H1 (cell line): ENCODE data around the gene DNAJB6. TPM values are rescaled to one million over a fixed set of nuclear protein-coding genes. Genes with fewer than 3 reads are reported as not detected.

Experiments
- CTCF ChIA-PET: fragments of 300-600 bp; sonication (Branson Sonifier 250); formaldehyde crosslinking; loops from one replicate; lab custom pipeline; 2021; ENCODE audit not compliant: partially characterized antibody; lab: Charles Lee
- POLR2A ChIA-PET: fragments of 300-600 bp; sonication (Branson Sonifier 250); formaldehyde crosslinking; loops from one replicate; lab custom pipeline; 2021; ENCODE audit warnings: inconsistent platforms; ENCODE audit not compliant: partially characterized antibody; lab: Charles Lee
- DNase-seq, 2 experiments: peaks; one replicate each; pipeline versions ENCODE4 v3.0.0 to v3.0.0-alpha.2; 2010 to 2022; ENCODE audit warnings: low spot score in 2 of 2, low read depth in 1 of 2, mixed read lengths in 1 of 2
- FAIRE-seq: peaks from 2 replicates; lab custom pipeline; 2011; peaks lifted over from hg19 to GRCh38; lab: Jason Lieb, UNC
- H2AFZ ChIP-seq: 2 replicates; pipeline ENCODE4 v1.8.1; 2012; ENCODE audit warnings: low read length, inconsistent platforms
- H2AK5ac ChIP-seq: 2 replicates; pipeline ENCODE4 v1.6.1; 2013; ENCODE audit warnings: low read depth, low read length
- H2BK120ac ChIP-seq: replicated peaks from 2 replicates; pipeline ENCODE3; 2013; ENCODE audit warnings: low read depth, low read length, inconsistent platforms
- H2BK12ac ChIP-seq: 2 replicates; pipeline ENCODE4 v1.6.1; 2013; ENCODE audit warnings: low read depth, low read length
- H2BK15ac ChIP-seq: 2 replicates; pipeline ENCODE4 v1.6.1; 2013; ENCODE audit warnings: low read length
- H2BK20ac ChIP-seq: 2 replicates; pipeline ENCODE4 v1.6.1; 2013; ENCODE audit warnings: low read length
- H2BK5ac ChIP-seq: 2 replicates; pipeline ENCODE4 v1.6.1; 2013; ENCODE audit warnings: low read depth, low read length
- H3K14ac ChIP-seq: 2 replicates; pipeline ENCODE4 v1.6.1; 2013; ENCODE audit warnings: inconsistent platforms; ENCODE audit not compliant: insufficient read length
- H3K18ac ChIP-seq: 2 replicates; pipeline ENCODE4 v1.6.1; 2013; ENCODE audit warnings: low read length; ENCODE audit errors: extremely low read depth
- H3K23ac ChIP-seq: 2 replicates; pipeline ENCODE4 v1.6.1; 2013; ENCODE audit warnings: inconsistent platforms; ENCODE audit not compliant: insufficient read length
- H3K23me2 ChIP-seq: 2 replicates; pipeline ENCODE4 v1.6.1; 2013; ENCODE audit warnings: low read depth, low read length
- H3K27ac ChIP-seq: 2 replicates; pipeline ENCODE4 v1.6.1; 2011; ENCODE audit warnings: low read depth, low read length, inconsistent platforms
- H3K27me3 ChIP-seq, 4 experiments: replicated peaks in 1 of 4; 1 replicate in 1 of 4; 2 replicates in 3 of 4; pipeline versions ENCODE4 v1.6.1 to v1.8.1; 2011 to 2013; ENCODE audit warnings: low read length in 3 of 4, mild to moderate bottlenecking in 3 of 4, inconsistent platforms in 2 of 4, mixed read lengths in 2 of 4, moderate library complexity in 1 of 4; ENCODE audit not compliant: control insufficient read depth in 3 of 4, insufficient read depth in 3 of 4; ENCODE audit errors: extremely low read depth in 1 of 4
- H3K36me3 ChIP-seq, 4 experiments: 2 replicates each; pipeline versions ENCODE4 v1.6.1 to v1.8.1; 2011 to 2013; ENCODE audit warnings: mild to moderate bottlenecking in 4 of 4, low read length in 3 of 4, moderate library complexity in 2 of 4, control low read depth in 1 of 4, inconsistent platforms in 1 of 4; ENCODE audit not compliant: insufficient read depth in 4 of 4, control insufficient read depth in 2 of 4
- H3K4ac ChIP-seq: replicated peaks from 2 replicates; pipeline ENCODE3; 2013; ENCODE audit warnings: low read length, low read depth, mixed read lengths, inconsistent platforms; ENCODE audit not compliant: insufficient read length
- H3K4me1 ChIP-seq, 4 experiments: replicated peaks in 1 of 4; 1 replicate in 1 of 4; 2 replicates in 3 of 4; pipeline versions ENCODE4 v1.6.1 to v1.8.1; 2011 to 2013; ENCODE audit warnings: low read length in 3 of 4, inconsistent platforms in 2 of 4, mixed read lengths in 1 of 4; ENCODE audit not compliant: insufficient read depth in 4 of 4, control insufficient read depth in 3 of 4
- H3K4me2 ChIP-seq, 2 experiments: 2 replicates each; pipeline versions ENCODE4 v1.6.1 to v1.8.1; 2011 to 2013; ENCODE audit warnings: low read depth in 2 of 2, low read length in 2 of 2, control low read depth in 1 of 2, inconsistent platforms in 1 of 2, mild to moderate bottlenecking in 1 of 2; ENCODE audit not compliant: insufficient read depth in 1 of 2
- H3K4me3 ChIP-seq, 4 experiments: fragments of 200-600, 300-600 bp in 1 of 4; sonication (generic), shearing (Covaris generic), sonication (Bioruptor Twin) in 1 of 4; 2 replicates each; pipeline versions ENCODE4 v1.5.1 to v1.8.1; 2011 to 2016; ENCODE audit warnings: low read length in 4 of 4, low read depth in 3 of 4, control low read depth in 2 of 4, inconsistent platforms in 2 of 4, mild to moderate bottlenecking in 2 of 4, mixed read lengths in 1 of 4, moderate library complexity in 1 of 4; ENCODE audit not compliant: insufficient read depth in 2 of 4; ENCODE audit errors: extremely low read depth in 1 of 4
- H3K56ac ChIP-seq: replicated peaks from 2 replicates; pipeline ENCODE3; 2013; ENCODE audit warnings: low read depth, mild to moderate bottlenecking, mixed read lengths, low read length, inconsistent platforms; ENCODE audit not compliant: insufficient read length
- H3K79me1 ChIP-seq: 2 replicates; pipeline ENCODE4 v1.6.1; 2013; ENCODE audit warnings: low read depth, low read length, control low read depth
- H3K79me2 ChIP-seq, 2 experiments: 2 replicates each; pipeline versions ENCODE4 v1.6.1 to v1.8.1; 2012 to 2013; ENCODE audit warnings: low read length in 2 of 2, mild to moderate bottlenecking in 2 of 2, inconsistent platforms in 1 of 2; ENCODE audit not compliant: insufficient read depth in 2 of 2, control insufficient read depth in 1 of 2
- H3K9ac ChIP-seq, 4 experiments: replicated peaks in 1 of 4; 1 replicate in 1 of 4; 2 replicates in 3 of 4; pipeline versions ENCODE4 v1.6.1 to v1.8.1; 2011 to 2013; ENCODE audit warnings: low read depth in 3 of 4, low read length in 3 of 4, control low read depth in 2 of 4, mild to moderate bottlenecking in 2 of 4, moderate library complexity in 2 of 4, inconsistent platforms in 1 of 4; ENCODE audit errors: extremely low read depth in 1 of 4
- H3K9me3 ChIP-seq, 2 experiments: 2 replicates each; pipeline versions ENCODE4 v1.6.1 to v1.8.1; 2012 to 2013; ENCODE audit warnings: mild to moderate bottlenecking in 2 of 2, moderate library complexity in 2 of 2, control low read depth in 1 of 2, inconsistent platforms in 1 of 2, low read depth in 1 of 2, low read length in 1 of 2, mixed read lengths in 1 of 2; ENCODE audit not compliant: insufficient read depth in 2 of 2
- H4K20me1 ChIP-seq, 2 experiments: replicated peaks in 1 of 2; 2 replicates each; pipeline versions ENCODE3 to v1.8.1; 2011 to 2013; ENCODE audit warnings: inconsistent platforms in 2 of 2, low read length in 2 of 2, mild to moderate bottlenecking in 1 of 2; ENCODE audit not compliant: insufficient read depth in 2 of 2, control insufficient read depth in 1 of 2
- H4K5ac ChIP-seq: 2 replicates; pipeline ENCODE4 v1.6.1; 2013; ENCODE audit warnings: low read length, low read depth, mixed read lengths, inconsistent platforms; ENCODE audit not compliant: insufficient read length
- H4K8ac ChIP-seq: 2 replicates; pipeline ENCODE4 v1.8.0; 2013; ENCODE audit warnings: mild to moderate bottlenecking, moderate library complexity, low read length, inconsistent platforms; ENCODE audit not compliant: insufficient read depth; ENCODE audit errors: extremely low read depth
- H4K91ac ChIP-seq: replicated peaks from 2 replicates; pipeline ENCODE3; 2013; ENCODE audit warnings: low read length, mixed read lengths, inconsistent platforms; ENCODE audit not compliant: insufficient read length
- KDM1A ChIP-seq: fragments of 200-600, 300-600 bp; sonication (generic); IDR thresholded peaks from 2 replicates; pipeline ENCODE4 v1.7.1; 2016; ENCODE audit warnings: mild to moderate bottlenecking, low read length, borderline replicate concordance
- TAF7 ChIP-seq: optimal IDR thresholded peaks from 2 replicates; pipeline ENCODE3; 2011; ENCODE audit warnings: low read depth, mild to moderate bottlenecking, inconsistent platforms, low read length, moderate library complexity, borderline replicate concordance
- WGBS, 2 experiments: shearing (Covaris generic) in 1 of 2; methylation state at CpG; one replicate each; pipeline versions ENCODE4 v1.1.6 to v1.1.7; 2013 to 2015; ENCODE audit warnings: low lambda C conversion rate in 2 of 2, mixed read lengths in 2 of 2, inconsistent platforms in 1 of 2, low coverage in 1 of 2, missing lambda C conversion rate in 1 of 2; ENCODE audit not compliant: insufficient replicate concordance in 2 of 2, insufficient coverage in 1 of 2, insufficient read length in 1 of 2; ENCODE audit errors: extremely low coverage in 1 of 2, missing lambda C conversion rate in 1 of 2; 5-methylcytosine and 5-hydroxymethylcytosine counted together
- polyA plus RNA-seq, 7 experiments: library from polyadenylated mRNA; depleted of rRNA in 3 of 7; stranded (reverse) in 5 of 7; unstranded in 2 of 7; fragments of >200 nt in 5 of 7; fragments of 200-250 nt in 2 of 7; gene quantifications; 1 replicate in 5 of 7; 2 replicates in 1 of 7; 4 replicates in 1 of 7; pipeline versions ENCODE4 v1.2.1 to v1.2.3, GENCODE V29; 2011 to 2013; ENCODE audit warnings: missing spikeins in 2 of 7, mixed read lengths in 2 of 7
- total RNA-seq: library from RNA; stranded (reverse); fragmentation: NEBNext Ultra II Directional; extraction: Animal tissue kit (Norgen Biotek cat#: 25700); gene quantifications from 2 replicates; pipeline ENCODE4 v1.2.1, GENCODE V29; 2021

The DNAJB6 gene
- total and polyA plus RNA-seq, 2 of the 8 experiments (the other 6 are each of a cell fraction or from before 2014, with no cell fraction given), result 166 to 295 TPM

DNA sequence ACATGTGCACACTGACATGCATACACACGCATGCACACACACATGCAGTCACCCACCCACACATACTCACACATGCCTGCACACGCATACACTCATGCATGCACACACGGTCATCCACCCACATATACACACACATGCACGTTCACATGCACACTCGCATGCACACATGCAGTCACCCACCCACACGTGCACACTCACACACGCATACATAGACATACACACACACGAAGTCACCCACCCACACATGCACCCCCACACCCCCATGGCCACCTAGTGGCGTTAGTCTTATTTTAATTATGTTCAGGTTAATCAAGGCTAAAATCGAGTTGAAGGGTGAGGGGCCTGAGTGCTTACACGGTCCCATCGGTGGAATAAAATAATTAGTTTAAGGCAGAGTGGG, 96.8 kb downstream of the DNAJB6 start:
- Histone ChIP-seq H3K79me2 (no peaks in the 10 kb centered on the region), H4K20me1 (peaks cover 1 to 7% of the 10 kb centered on the region in 2 experiments), H2BK12ac (peak overlapping the region; percentile 64; the same call in 1 of the 2 replicates), H2BK20ac (no peak overlapping the region), H3K79me1 (no peaks in the 10 kb centered on the region), H3K27me3 (no peaks in the 10 kb centered on the region), H3K4me2 (no peak overlapping the region; a peak in 1 of 4 replicates), H3K4ac (peak overlapping the region; percentile 84), H3K18ac (no peak overlapping the region), H3K56ac (no peak overlapping the region), H3K4me1 (peaks cover 0 to 11% (median 7%) of the 10 kb centered on the region in 4 experiments; a peak in 6 of 7 replicates), H2BK5ac (0 out of 2 replicates have a peak overlapping the region, but pooled peaks have one; percentile 64), H3K27ac (no peak overlapping the region), H3K4me3 (no peak overlapping the region), H3K23me2 (peaks cover 9% of the 10 kb centered on the region), H3K14ac (no peak overlapping the region), H4K5ac (no peak overlapping the region), H3K9me3 (no peaks in the 10 kb centered on the region; a peak in 2 of 4 replicates), H3K36me3 (no peaks in the 10 kb centered on the region), H2BK120ac (no peak overlapping the region), H3K23ac (no peak overlapping the region), H4K91ac (peak overlapping the region; percentile 55), H4K8ac (no peak overlapping the region), H2AFZ (no peak overlapping the region), H2BK15ac (0 out of 2 replicates have a peak overlapping the region, but pooled peaks have one; percentile 6), H3K9ac (no peak overlapping the region), H2AK5ac (0 out of 2 replicates have a peak overlapping the region, but pooled peaks have one; percentile 4)
- TF ChIP-seq TAF7 (no peak), KDM1A (no peak)
- ChIA-PET CTCF (interaction anchor here (1.2 to 1.4 kb wide), 2 partner anchors 10 to 419 kb away, joined by 3 read pairs; no protein-coding TSS in a partner anchor), POLR2A (interaction anchor here (0.7 kb wide), 1 partner anchor 43 kb away, joined by 3 read pairs; no protein-coding TSS in a partner anchor)
- FAIRE-seq, result no peak
- peak in 1 of 2 experiments; percentile 47 for DNase-seq
- WGBS, 2 experiments, result 88% methylated on average over 12 of the region's 12 CpGs; no CpG with 5 or more reads in 1 of the 2 experiments
